A673 (cell line): ENCODE measurements around the gene SAMSN1. TPM values are rescaled to one million over a fixed set of nuclear protein-coding genes. Genes with fewer than 3 reads are reported as not detected.
"Not testable (repeated sequence)": the region's sequence is repeated elsewhere in the genome, so short reads cannot be mapped to it uniquely, and the experiment has no call there.

Experiments used
- BruUV-seq: library from RNA; stranded (reverse); fragments of 400-500 nt; replicated peaks from 2 replicates; lab custom pipeline; 2021; lab: Mats Ljungman, UMichigan
- CTCF ChIA-PET: fragments of 300-600 bp; sonication (Branson Sonifier 250); formaldehyde crosslinking; loops from one replicate; lab custom pipeline; 2022; ENCODE audit warnings: antibody characterized with exemption; lab: Charles Lee
- POLR2A ChIA-PET: fragments of 300-600 bp; sonication (Branson Sonifier 250); formaldehyde crosslinking; loops from one replicate; lab custom pipeline; 2022; ENCODE audit warnings: antibody characterized with exemption; ENCODE audit not compliant: low non-redundant PET; lab: Charles Lee
- DNase-seq: peaks from one replicate; pipeline ENCODE4 v3.0.0-alpha.2; 2015; ENCODE audit warnings: low spot score
- H3K27ac ChIP-seq: fragments of 200-600 bp; sonication (generic); 2 replicates; pipeline ENCODE4 v1.5.1; 2016; ENCODE audit warnings: mixed run types, low read depth, mild to moderate bottlenecking, mixed read lengths, antibody characterized with exemption, low read length; ENCODE audit not compliant: poor library complexity, severe bottlenecking
- H3K27me3 ChIP-seq: fragments of 200-600 bp; sonication (generic); replicated peaks from 2 replicates; pipeline ENCODE4 v1.6.1; 2017; ENCODE audit warnings: mixed run types, low read depth, mild to moderate bottlenecking, mixed read lengths, antibody characterized with exemption, low read length; ENCODE audit not compliant: insufficient read depth, poor library complexity
- H3K36me3 ChIP-seq: fragments of 200-600 bp; sonication (generic); 2 replicates; pipeline ENCODE4 v1.6.1; 2016; ENCODE audit warnings: mixed run types, mild to moderate bottlenecking, mixed read lengths, antibody characterized with exemption, low read length; ENCODE audit not compliant: insufficient read depth, poor library complexity, severe bottlenecking
- H3K4me1 ChIP-seq: fragments of 200-600 bp; sonication (generic); 2 replicates; pipeline ENCODE4 v1.6.1; 2017; ENCODE audit warnings: mixed run types, mild to moderate bottlenecking, mixed read lengths, antibody characterized with exemption, low read length; ENCODE audit not compliant: insufficient read depth, poor library complexity, severe bottlenecking
- H3K4me3 ChIP-seq: fragments of 200-600 bp; sonication (generic); 2 replicates; pipeline ENCODE4 v1.5.1; 2016; ENCODE audit warnings: low read depth, mixed run types, mild to moderate bottlenecking, mixed read lengths, low read length; ENCODE audit not compliant: poor library complexity, severe bottlenecking
- H3K9me3 ChIP-seq: fragments of 200-600 bp; sonication (generic); 2 replicates; pipeline ENCODE4 v1.6.1; 2016; ENCODE audit warnings: mixed run types, low read depth, mild to moderate bottlenecking, mixed read lengths, antibody characterized with exemption, low read length; ENCODE audit not compliant: poor library complexity, severe bottlenecking
- CTCF ChIP-seq: fragments of 300-800, 200-600 bp; sonication (generic); conservative IDR thresholded peaks from 2 replicates; pipeline ENCODE4 v1.5.1; 2017; ENCODE audit warnings: low read depth, mild to moderate bottlenecking, antibody characterized with exemption, low read length, moderate library complexity, mixed read lengths
- EZH2 ChIP-seq: fragments of 200-600 bp; sonication (generic); IDR thresholded peaks from 2 replicates; pipeline ENCODE4 v1.6.1; 2017; ENCODE audit warnings: borderline replicate concordance, low read depth, mild to moderate bottlenecking, mixed read lengths, antibody characterized with exemption, low read length; ENCODE audit not compliant: poor library complexity, severe bottlenecking
- intact Hi-C: fragments of 100-400 bp; cut with micrococcal nuclease; formaldehyde crosslinking; loops from one replicate; pipeline ENCODE4 v1.10.0; 2022; ENCODE audit not compliant: unreplicated experiment
- total RNA-seq: library from RNA; stranded (reverse); gene quantifications from 2 replicates; pipeline ENCODE4 v1.2.3, GENCODE V29; 2021

The SAMSN1 gene
- total RNA-seq, 1 experiment from 2014 or later: not detected

- H3K27me3 ChIP-seq: no peaks in the 10 kb centered on the region
- intact Hi-C loops: no loop called here
- DNase-seq: no peak
- CTCF ChIA-PET: no interaction called here
- no peaks in the 10 kb centered on the region for H3K36me3 ChIP-seq
- no peaks in the 10 kb centered on the region for H3K9me3 ChIP-seq
- POLR2A ChIA-PET: no interaction called here
- H3K4me1 ChIP-seq: no peaks in the 10 kb centered on the region
- no peak overlapping the region for H3K4me3 ChIP-seq
- no TSS peak for BruUV-seq
- no peak overlapping the region for H3K27ac ChIP-seq
- no peak for TF ChIP-seq EZH2
- TF ChIP-seq CTCF: no peak
Observed at GRCh38 chr21:14547834-14548513, 1.9 kb upstream of the SAMSN1 start.

- intact Hi-C loops, H3K4me3 ChIP-seq, H3K27me3 ChIP-seq, H3K36me3 ChIP-seq, H3K9me3 ChIP-seq, CTCF ChIA-PET, DNase-seq, H3K4me1 ChIP-seq, BruUV-seq, H3K27ac ChIP-seq, POLR2A ChIA-PET: not testable (repeated sequence)
Observed at GRCh38 chr21:14546719-14547118, 604 bp upstream of the SAMSN1 start.

- TF ChIP-seq CTCF (no peak), EZH2 (no peak)
- POLR2A ChIA-PET: no interaction called here
- DNase-seq: no peak
- BruUV-seq: no TSS peak
- no peak overlapping the region for H3K4me3 ChIP-seq
- no peaks in the 10 kb centered on the region for H3K27me3 ChIP-seq
- intact Hi-C loops: no loop called here
- H3K9me3 ChIP-seq: no peaks in the 10 kb centered on the region
- no peaks in the 10 kb centered on the region for H3K36me3 ChIP-seq
- H3K27ac ChIP-seq: no peak overlapping the region
- no peaks in the 10 kb centered on the region for H3K4me1 ChIP-seq
- CTCF ChIA-PET: no interaction called here
Observed at GRCh38 chr21:14543983-14544382, 2.1 kb downstream of the SAMSN1 start.

- BruUV-seq: no TSS peak
- Histone ChIP-seq H3K27me3 (no peaks in the 10 kb centered on the region), H3K36me3 (no peaks in the 10 kb centered on the region), H3K9me3 (no peaks in the 10 kb centered on the region), H3K4me1 (no peaks in the 10 kb centered on the region), H3K27ac (no peak overlapping the region), H3K4me3 (no peak overlapping the region)
- ChIA-PET CTCF (no interaction called here), POLR2A (no interaction called here)
- no peak for DNase-seq
- intact Hi-C loops: no loop called here
- TF ChIP-seq EZH2 (no peak), CTCF (no peak)
Observed at GRCh38 chr21:14542638-14543037, 3.5 kb downstream of the SAMSN1 start.
